ENCODE data around the gene PARD3.

PARD3 gene

DNA sequence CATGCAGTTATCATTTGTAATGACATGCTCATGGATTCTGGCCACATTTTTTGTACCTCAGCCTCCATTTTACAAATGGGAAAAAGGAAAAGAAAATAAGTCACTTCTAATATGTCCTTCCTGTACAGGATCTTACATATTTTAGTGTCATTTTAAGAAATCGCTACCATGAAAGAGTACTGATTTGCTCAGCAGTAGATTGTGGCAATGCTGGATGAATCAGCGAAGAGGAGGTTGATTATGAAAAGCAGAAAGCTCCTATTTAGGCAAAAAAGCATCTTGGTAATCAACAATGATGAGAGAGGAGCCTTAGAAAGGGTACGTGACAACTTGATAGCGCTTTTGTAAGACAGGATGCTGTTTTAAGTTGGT, 522.9 kb downstream of the PARD3 start:
- ChIA-PET POLR2A (no interaction called here), CTCF (no interaction called here)
- TF ChIP-seq, protein P1, sequence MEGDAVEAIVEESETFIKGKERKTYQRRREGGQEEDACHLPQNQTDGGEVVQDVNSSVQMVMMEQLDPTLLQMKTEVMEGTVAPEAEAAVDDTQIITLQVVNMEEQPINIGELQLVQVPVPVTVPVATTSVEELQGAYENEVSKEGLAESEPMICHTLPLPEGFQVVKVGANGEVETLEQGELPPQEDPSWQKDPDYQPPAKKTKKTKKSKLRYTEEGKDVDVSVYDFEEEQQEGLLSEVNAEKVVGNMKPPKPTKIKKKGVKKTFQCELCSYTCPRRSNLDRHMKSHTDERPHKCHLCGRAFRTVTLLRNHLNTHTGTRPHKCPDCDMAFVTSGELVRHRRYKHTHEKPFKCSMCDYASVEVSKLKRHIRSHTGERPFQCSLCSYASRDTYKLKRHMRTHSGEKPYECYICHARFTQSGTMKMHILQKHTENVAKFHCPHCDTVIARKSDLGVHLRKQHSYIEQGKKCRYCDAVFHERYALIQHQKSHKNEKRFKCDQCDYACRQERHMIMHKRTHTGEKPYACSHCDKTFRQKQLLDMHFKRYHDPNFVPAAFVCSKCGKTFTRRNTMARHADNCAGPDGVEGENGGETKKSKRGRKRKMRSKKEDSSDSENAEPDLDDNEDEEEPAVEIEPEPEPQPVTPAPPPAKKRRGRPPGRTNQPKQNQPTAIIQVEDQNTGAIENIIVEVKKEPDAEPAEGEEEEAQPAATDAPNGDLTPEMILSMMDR (IDR thresholded peaks at IDR 0.05; ENCODE audit: insufficient read depth, low read length, missing control alignments): no peak
- no peak for DNase-seq (ENCODE audit: low read depth, low spot score)
- H3K4me3 ChIP-seq (ENCODE audit: low read depth, low read length): no peak overlapping the region

DNA sequence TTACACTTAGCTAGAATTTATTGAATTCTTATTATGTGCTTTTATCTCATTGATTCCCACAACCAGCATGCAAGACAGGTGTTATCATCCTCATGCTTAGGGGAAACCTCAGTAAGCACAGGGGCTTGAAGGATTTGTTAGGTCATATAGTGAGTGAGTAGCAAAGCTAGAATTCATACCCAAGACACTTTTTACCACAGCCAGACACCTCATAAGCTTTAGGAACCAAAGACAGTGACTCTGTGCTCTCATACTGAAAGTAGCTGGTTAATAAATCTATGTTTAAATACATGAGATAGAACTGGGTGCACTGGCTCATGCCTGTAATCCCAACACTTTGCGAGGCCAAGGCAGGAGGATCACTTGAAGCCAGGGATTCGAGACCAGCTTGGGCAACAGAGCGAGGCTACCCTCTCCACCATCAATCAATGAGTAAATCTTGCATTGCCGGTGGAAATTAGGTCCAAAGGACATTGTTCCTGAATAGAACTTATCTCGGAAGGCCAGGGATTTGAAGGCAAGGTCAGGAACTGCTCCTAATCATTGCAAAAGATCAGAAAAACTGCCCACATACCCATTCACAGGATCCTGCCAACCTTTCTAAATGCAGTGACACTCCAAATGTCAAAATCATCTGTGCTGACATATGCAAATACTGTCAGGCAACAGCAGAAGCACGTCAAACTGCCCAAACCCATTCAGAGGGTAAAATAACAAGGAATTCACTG, 523.5 kb downstream of the PARD3 start:
- H3K4me3 ChIP-seq (ENCODE audit: low read depth, low read length): no peak overlapping the region
- POLR2A ChIA-PET: no interaction called here
- TF ChIP-seq, protein P1 (IDR thresholded peaks at IDR 0.05; ENCODE audit: insufficient read depth, low read length, missing control alignments): no peak
- CTCF ChIA-PET: no interaction called here
- DNase-seq (ENCODE audit: low read depth, low spot score): no peak

DNA sequence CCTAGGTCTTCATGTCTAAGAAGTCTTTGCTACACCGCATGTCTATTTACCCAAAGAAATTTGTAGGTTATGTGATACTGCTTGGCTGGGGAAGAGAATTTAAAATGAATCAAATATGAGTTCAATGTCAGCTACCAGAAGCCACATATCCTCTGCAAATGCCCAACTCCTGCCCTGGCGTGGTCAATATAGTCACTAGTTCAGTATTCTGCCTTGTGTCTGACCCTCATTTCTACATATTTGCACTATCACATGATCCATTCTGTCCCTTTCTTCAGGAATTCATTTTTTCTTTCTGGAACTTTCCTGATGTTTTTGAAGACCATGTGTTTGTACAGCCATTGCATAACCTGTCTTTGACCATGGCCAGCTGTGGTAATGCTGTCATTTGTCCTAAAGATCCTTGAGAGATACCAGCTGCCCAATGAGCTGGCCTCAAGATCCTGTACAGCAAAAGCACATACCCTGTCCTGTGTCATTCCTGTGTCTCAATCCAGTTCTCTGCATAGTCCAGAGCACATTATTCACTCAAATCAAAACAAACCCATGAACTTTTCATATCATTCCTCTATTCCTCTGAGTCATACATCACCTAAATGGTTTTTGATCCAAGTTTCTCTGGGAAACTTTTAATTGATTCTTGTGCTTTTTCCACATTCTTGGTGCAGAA, 524.5 kb downstream of the PARD3 start:
- H3K4me3 ChIP-seq (ENCODE audit: low read depth, low read length): no peak overlapping the region
- ChIA-PET CTCF (no interaction called here), POLR2A (interaction anchor here (0.5 kb wide), 1 partner anchor 188 kb away, joined by 3 read pairs; no protein-coding TSS in a partner anchor)
- DNase-seq (ENCODE audit: low read depth, low spot score): peak; percentile 41
- TF ChIP-seq, protein P1 (IDR thresholded peaks at IDR 0.05; ENCODE audit: insufficient read depth, low read length, missing control alignments): no peak

DNA sequence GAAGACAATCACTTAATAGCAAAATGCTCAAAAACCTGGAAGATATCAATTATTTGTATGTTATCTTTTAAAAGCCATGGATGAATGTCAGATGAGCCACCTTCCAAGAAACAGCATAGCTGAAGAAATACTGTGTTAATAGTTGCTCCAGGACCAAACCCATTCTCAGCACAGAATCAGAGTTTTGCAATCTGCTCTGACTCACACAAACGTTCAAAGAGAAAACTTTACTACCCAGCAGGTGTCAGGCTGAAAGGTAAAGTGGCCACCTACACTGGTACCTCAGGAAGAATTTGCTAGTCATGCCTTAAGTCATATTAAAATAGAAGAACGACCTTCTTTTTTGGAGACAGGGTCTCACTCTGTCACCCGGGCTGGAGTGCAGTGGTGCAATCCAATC, 526.5 kb downstream of the PARD3 start:
- POLR2A ChIA-PET: no interaction called here
- CTCF ChIA-PET: interaction anchor here (1.4 kb wide), 1 partner anchor 9 kb away, joined by 4 read pairs; no protein-coding TSS in a partner anchor
- no peak for DNase-seq (ENCODE audit: low read depth, low spot score)
- H3K4me3 ChIP-seq (ENCODE audit: low read depth, low read length): no peak overlapping the region
- TF ChIP-seq, protein P1 (IDR thresholded peaks at IDR 0.05; ENCODE audit: insufficient read depth, low read length, missing control alignments): no peak

DNA sequence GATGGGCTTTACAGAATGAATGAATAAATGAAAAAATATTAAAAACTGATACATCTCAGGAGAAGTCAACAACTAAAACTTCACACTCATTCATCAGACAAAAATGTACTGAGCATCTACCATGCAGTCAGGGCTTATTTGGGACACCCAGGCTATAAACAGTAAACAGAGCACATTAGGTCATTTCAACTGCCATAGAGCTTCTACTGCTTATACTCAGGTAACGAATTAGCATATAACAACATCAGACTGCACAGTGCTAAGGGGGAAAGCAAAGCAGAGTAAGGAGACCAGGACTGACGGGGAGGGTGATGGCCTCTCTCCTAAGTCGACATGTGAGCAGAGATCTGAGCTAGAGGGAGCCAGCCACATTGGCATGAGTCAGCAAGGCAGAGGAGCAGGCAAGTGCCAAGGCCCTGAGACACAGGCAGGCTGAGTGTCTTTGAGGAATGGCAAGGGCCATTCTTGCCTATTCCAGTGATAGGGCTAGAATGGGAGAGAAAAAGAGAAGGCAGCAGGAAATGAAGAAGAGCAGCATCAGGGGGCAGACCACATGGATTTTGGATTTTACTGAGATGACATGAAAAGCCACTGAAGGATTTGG, 528.9 kb downstream of the PARD3 start:
- POLR2A ChIA-PET: no interaction called here
- TF ChIP-seq, protein P1 (IDR thresholded peaks at IDR 0.05; ENCODE audit: insufficient read depth, low read length, missing control alignments): no peak
- DNase-seq (ENCODE audit: low read depth, low spot score): no peak

More for the DNA sequence above, 528.9 kb downstream of the PARD3 start:
- no peak overlapping the region for H3K4me3 ChIP-seq (ENCODE audit: low read depth, low read length)
- CTCF ChIA-PET: no interaction called here

All from AG04449 (cell line).